Measurements from ENCODE around the gene MAFF. TPM values are rescaled to one million over a fixed set of nuclear protein-coding genes. Genes with fewer than 3 reads are reported as not detected.
A peak's percentile ranks its signal among the peaks of the same experiment; 100 is the strongest.

MAFF gene
- total and polyA plus RNA-seq, 12 donors, result 2.9 to 21.4 (median 6.0) TPM

DNA sequence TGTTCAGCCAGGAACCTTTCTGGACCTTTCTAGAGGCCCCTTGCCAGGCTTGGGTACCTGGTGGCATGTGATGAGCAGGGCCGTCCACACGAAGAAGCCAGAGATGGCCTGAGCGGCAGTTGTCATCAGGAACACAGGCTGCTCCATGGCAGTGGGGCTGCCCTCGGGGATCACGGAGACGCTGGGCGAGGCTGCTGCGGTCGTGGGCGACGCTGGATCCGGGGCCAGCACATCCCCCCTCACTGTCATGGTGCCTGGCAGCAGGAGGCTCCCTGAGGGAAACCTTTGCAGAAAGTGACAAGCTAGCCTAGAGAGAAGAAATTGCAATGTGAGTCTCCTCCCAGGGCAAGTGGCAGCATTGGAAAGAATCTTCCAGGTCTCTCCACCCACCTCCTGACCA, 45.9 kb downstream of the MAFF start:
- intact Hi-C loops (cut with DNase I), result no loop called here
- peak overlapping the region in 7 of 10 donors; percentile 34 to 77 (median 72) for H3K27ac ChIP-seq
- TF ChIP-seq, protein P1, sequence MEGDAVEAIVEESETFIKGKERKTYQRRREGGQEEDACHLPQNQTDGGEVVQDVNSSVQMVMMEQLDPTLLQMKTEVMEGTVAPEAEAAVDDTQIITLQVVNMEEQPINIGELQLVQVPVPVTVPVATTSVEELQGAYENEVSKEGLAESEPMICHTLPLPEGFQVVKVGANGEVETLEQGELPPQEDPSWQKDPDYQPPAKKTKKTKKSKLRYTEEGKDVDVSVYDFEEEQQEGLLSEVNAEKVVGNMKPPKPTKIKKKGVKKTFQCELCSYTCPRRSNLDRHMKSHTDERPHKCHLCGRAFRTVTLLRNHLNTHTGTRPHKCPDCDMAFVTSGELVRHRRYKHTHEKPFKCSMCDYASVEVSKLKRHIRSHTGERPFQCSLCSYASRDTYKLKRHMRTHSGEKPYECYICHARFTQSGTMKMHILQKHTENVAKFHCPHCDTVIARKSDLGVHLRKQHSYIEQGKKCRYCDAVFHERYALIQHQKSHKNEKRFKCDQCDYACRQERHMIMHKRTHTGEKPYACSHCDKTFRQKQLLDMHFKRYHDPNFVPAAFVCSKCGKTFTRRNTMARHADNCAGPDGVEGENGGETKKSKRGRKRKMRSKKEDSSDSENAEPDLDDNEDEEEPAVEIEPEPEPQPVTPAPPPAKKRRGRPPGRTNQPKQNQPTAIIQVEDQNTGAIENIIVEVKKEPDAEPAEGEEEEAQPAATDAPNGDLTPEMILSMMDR (IDR thresholded peaks at IDR 0.05), result no peak

DNA sequence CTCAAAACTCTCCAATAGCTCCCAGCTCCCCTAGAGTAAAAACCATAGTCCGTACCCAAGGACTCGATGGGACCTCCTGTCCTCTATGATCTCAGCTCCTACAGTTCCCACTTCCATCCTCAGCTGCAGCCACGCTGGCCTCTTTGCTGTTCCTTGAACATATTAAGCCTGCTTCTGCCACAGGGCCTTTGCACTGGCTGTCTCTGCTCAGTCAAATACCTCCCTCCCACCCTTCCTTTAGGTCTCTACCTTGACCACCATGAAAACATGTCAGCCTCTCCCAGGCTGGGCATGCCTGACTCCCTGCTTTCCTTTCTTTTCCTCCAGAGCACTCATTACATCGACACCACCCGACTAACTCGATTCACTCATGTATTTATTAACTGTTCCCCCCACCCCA, 46.5 kb downstream of the MAFF start:
- TF ChIP-seq, protein P1 (IDR thresholded peaks at IDR 0.05), result no peak
- Histone ChIP-seq H3K27me3 (no peaks in the 10 kb centered on the region), H3K4me3 (no peak overlapping the region), H3K27ac (peak overlapping the region in 1 of 10 donors; percentile 34), H3K9me3 (peaks cover 0 to 7% (median 0%) of the 10 kb centered on the region in 11 donors), H3K36me3 (peaks cover 0 to 45% (median 23%) of the 10 kb centered on the region in 9 donors), H3K4me1 (peaks cover 7 to 69% (median 47%) of the 10 kb centered on the region in 9 donors)
- WGBS, 2 donors, result 95 to 98% methylated on average over 6 of the region's 6 CpGs
- DNase-seq (no peak), ATAC-seq (no peak)
- intact Hi-C loops (cut with DNase I), result no loop called here

More for the DNA sequence above, 45.9 kb downstream of the MAFF start:
- H3K9me3 ChIP-seq, result peaks cover 0 to 7% (median 0%) of the 10 kb centered on the region in 11 donors
- no peak for ATAC-seq
- no peak overlapping the region for H3K4me3 ChIP-seq
- WGBS, 2 donors, result 85 to 93% methylated on average over 12 of the region's 12 CpGs
- peaks cover 0 to 50% (median 23%) of the 10 kb centered on the region in 9 donors for H3K36me3 ChIP-seq
- H3K4me1 ChIP-seq, result peaks cover 7 to 75% (median 51%) of the 10 kb centered on the region in 9 donors
- H3K27me3 ChIP-seq, result no peaks in the 10 kb centered on the region
- no peak for DNase-seq

DNA sequence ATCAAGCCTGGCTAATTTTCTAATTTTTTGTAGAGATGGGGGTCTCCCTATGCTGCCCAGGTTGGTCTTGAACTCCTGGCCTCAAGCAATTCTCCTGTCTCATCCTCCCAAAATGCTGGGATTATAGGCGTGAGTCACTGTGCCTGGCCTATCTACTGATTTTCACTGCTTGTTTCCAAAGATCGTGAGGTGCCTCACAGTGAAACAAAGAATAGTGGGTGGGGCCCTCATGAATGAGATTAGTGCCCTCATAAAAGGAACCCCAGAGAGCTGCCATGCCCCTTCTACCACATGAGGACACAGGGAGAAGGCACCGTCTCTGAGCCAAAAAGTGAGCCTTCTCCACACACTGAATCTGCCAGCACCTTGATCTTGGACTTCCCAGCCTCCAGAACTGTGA, 47.5 kb downstream of the MAFF start:
- H3K9me3 ChIP-seq, result peaks cover 0 to 7% (median 0%) of the 10 kb centered on the region in 11 donors
- intact Hi-C loops (cut with DNase I), result no loop called here
- ATAC-seq, result no peak
- peaks cover 7 to 69% (median 43%) of the 10 kb centered on the region in 9 donors for H3K4me1 ChIP-seq
- no peaks in the 10 kb centered on the region for H3K27me3 ChIP-seq
- H3K36me3 ChIP-seq, result peaks cover 0 to 38% (median 23%) of the 10 kb centered on the region in 9 donors
- TF ChIP-seq, protein P1 (IDR thresholded peaks at IDR 0.05), result no peak
- H3K4me3 ChIP-seq, result no peak overlapping the region
- DNase-seq, result no peak
- 95 to 98% methylated on average over 3 of the region's 3 CpGs for WGBS, 2 donors
- H3K27ac ChIP-seq, result no peak overlapping the region

DNA sequence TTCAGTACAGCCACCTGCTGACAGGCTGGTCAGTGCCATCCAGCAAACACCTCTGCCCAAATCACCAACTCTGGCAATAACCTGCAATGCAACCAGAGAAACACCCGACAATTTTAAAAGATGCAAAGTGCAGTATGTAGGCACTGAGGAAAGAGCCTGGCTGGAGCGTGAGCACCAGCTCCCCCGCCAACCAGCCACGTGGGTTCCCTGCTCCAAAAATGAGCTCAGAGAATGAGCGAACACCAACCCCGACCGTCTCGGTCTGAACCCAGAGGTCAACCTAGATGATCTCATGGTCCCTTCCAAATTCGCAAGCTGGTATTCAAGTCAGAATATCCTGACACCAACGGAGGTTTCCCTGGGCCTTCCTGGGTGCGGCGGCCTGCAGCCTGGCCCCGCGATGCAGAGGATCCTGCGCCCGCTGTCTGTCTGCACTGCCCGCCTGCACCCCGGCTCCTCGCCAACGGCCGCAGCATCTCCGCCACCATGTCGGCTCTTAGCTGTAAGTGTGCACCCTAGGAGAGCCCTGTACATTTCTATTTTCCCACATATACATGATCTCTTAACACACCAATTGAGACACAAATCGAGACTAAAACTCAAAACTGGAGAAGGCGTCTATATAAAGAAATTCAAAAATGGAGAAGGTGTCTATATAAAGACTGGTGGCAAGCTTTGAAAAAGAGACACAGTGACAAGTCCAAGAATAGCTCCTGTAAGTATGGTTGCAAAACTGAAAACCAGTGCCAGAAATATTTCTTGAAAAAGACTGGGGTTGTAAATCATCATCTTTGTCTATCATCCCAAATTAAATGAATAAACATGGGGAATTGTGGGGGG, 48.2 kb downstream of the MAFF start:
- TF ChIP-seq, protein P1 (IDR thresholded peaks at IDR 0.05), result no peak
- intact Hi-C loops (cut with DNase I), result no loop called here
- Histone ChIP-seq H3K27ac (peak overlapping the region in 4 of 10 donors; percentile 17 to 47 (median 36)), H3K9me3 (peaks cover 0 to 7% (median 0%) of the 10 kb centered on the region in 11 donors), H3K36me3 (peaks cover 0 to 31% (median 17%) of the 10 kb centered on the region in 9 donors), H3K4me3 (no peak overlapping the region), H3K4me1 (peaks cover 7 to 73% (median 46%) of the 10 kb centered on the region in 9 donors), H3K27me3 (no peaks in the 10 kb centered on the region)
- DNase-seq (no peak), ATAC-seq (no peak)
- WGBS, 2 donors, result 91% methylated on average over 25 of the region's 25 CpGs

Measured in heart right ventricle (tissue), 16 donors.